K562 (cell line): ENCODE measurements around the gene WNK1. TPM values are rescaled to one million over a fixed set of nuclear protein-coding genes. Genes with fewer than 3 reads are reported as not detected.

Source experiments
- ASH1L ChIP-seq: fragments of 450-650 bp; IDR thresholded peaks from 2 replicates; pipeline ENCODE4 v1.6.1; 2018; ENCODE audit warnings: borderline replicate concordance, mild to moderate bottlenecking, low read depth; ENCODE audit not compliant: partially characterized antibody
- C11orf30 ChIP-seq: fragments of 450-650 bp; IDR thresholded peaks from 2 replicates; pipeline ENCODE4 v1.6.1; 2016; ENCODE audit warnings: low read depth, mild to moderate bottlenecking
- CCNT2 ChIP-seq: IDR thresholded peaks from 2 replicates; pipeline ENCODE4 v1.6.1; 2011; ENCODE audit warnings: borderline replicate concordance, low read depth, mild to moderate bottlenecking, moderate library complexity, mixed read lengths, low read length; ENCODE audit not compliant: insufficient read length; ENCODE audit errors: extremely low read depth
- E2F3 ChIP-seq: fragments of 250-450 bp; sonication (Bioruptor Pico); IDR thresholded peaks from 2 replicates; pipeline ENCODE4 v1.4.0; 2020; ENCODE audit warnings: mild to moderate bottlenecking
- EGR1 ChIP-seq: fragments of 450-650 bp; conservative IDR thresholded peaks from 2 replicates; pipeline ENCODE4 v1.6.1; 2017; ENCODE audit warnings: mild to moderate bottlenecking
- ERF ChIP-seq: fragments of 450-650 bp; formaldehyde crosslinking; IDR thresholded peaks from 2 replicates; pipeline ENCODE4 v1.4.0; 2020; ENCODE audit warnings: mild to moderate bottlenecking, mixed read lengths
- FOSL1 ChIP-seq: fragments of 200-800 bp; sonication (Bioruptor generic); conservative IDR thresholded peaks from 2 replicates; pipeline ENCODE4 v1.6.1; 2016; ENCODE audit warnings: missing genetic modification characterization, missing compliant biosample characterization
- HCFC1 ChIP-seq: IDR thresholded peaks from 2 replicates; pipeline ENCODE4 v1.6.1; 2012; ENCODE audit warnings: low read depth, low read length, improper control_type of control experiment
- HLTF ChIP-seq: fragments of 450-650 bp; IDR thresholded peaks from 2 replicates; pipeline ENCODE4 v1.6.1; 2016
- HMG20B ChIP-seq: fragments of 250-450 bp; sonication (Bioruptor Pico); IDR thresholded peaks from 2 replicates; pipeline ENCODE4 v1.5.0; 2021; ENCODE audit warnings: mild to moderate bottlenecking
- KLF6 ChIP-seq: fragments of 250-450 bp; sonication (Bioruptor Pico); IDR thresholded peaks from 2 replicates; pipeline ENCODE4 v1.4.0; 2020; ENCODE audit warnings: mild to moderate bottlenecking, moderate library complexity, borderline replicate concordance
- LCOR ChIP-seq: sonication (generic); formaldehyde crosslinking; IDR thresholded peaks from 2 replicates; pipeline ENCODE4 v1.8.0; 2022; ENCODE audit warnings: mild to moderate bottlenecking, missing genetic modification reagents
- NBN ChIP-seq: fragments of 450-650 bp; IDR thresholded peaks from 2 replicates; pipeline ENCODE4 v1.6.1; 2016; ENCODE audit warnings: low read depth, mild to moderate bottlenecking
- NCOA1 ChIP-seq: fragments of 450-650 bp; IDR thresholded peaks from 2 replicates; pipeline ENCODE4 v1.6.1; 2016; ENCODE audit warnings: low read depth
- NCOA6 ChIP-seq: fragments of 450-650 bp; IDR thresholded peaks from 2 replicates; pipeline ENCODE4 v1.6.1; 2017; ENCODE audit warnings: mild to moderate bottlenecking
- NUFIP1 ChIP-seq: fragments of 450-650 bp; IDR thresholded peaks from 2 replicates; pipeline ENCODE4 v1.6.1; 2018; ENCODE audit not compliant: partially characterized antibody
- PPARD ChIP-seq: fragments of 250-450 bp; sonication (Bioruptor Pico); IDR thresholded peaks from 2 replicates; pipeline ENCODE4 v1.8.0; 2022; ENCODE audit warnings: inconsistent platforms, mild to moderate bottlenecking, moderate library complexity
- TCF7 ChIP-seq: sonication (generic); IDR thresholded peaks from 2 replicates; pipeline ENCODE4 v1.6.1; 2016; ENCODE audit warnings: antibody characterized with exemption, borderline replicate concordance
- TSC22D4 ChIP-seq: fragments of 450-650 bp; IDR thresholded peaks from 2 replicates; pipeline ENCODE4 v1.6.1; 2016; ENCODE audit warnings: missing genetic modification characterization, missing biosample characterization, control low read depth
- ZBED1 ChIP-seq: IDR thresholded peaks from 2 replicates; pipeline ENCODE4 v1.6.1; 2014
- ZNF766 ChIP-seq: fragments of 200-800 bp; sonication (Bioruptor generic); conservative IDR thresholded peaks from 2 replicates; pipeline ENCODE4 v1.6.1; 2016; ENCODE audit warnings: missing genetic modification characterization, missing compliant biosample characterization
- ZSCAN32 ChIP-seq: fragments of 450-650 bp; formaldehyde crosslinking; IDR thresholded peaks from 2 replicates; pipeline ENCODE4 v1.4.0; 2020; ENCODE audit warnings: mild to moderate bottlenecking, moderate library complexity
- polyA plus RNA-seq, 8 experiments: library from polyadenylated mRNA; depleted of rRNA in 4 of 8; stranded (reverse) in 5 of 8; unstranded in 3 of 8; fragments of >200 nt; fragmentation: Nextera tagmentation in 2 of 8; fragmentation: Illumina TruSeq in 1 of 8; extraction: Ambion mirVana in 2 of 8; extraction: Trizol in 1 of 8; gene quantifications; 2 replicates each; pipeline versions ENCODE4 v1.2.1 to v1.2.3, GENCODE V29; 2011 to 2014; ENCODE audit warnings: inconsistent platforms in 1 of 8, missing spikeins in 1 of 8
- total RNA-seq, 7 experiments: library from RNA; depleted of rRNA in 6 of 7; stranded (reverse); fragments of >200 nt in 6 of 7; fragmentation: Illumina TruSeq in 2 of 7; extraction: Trizol in 2 of 7; gene quantifications; 2 replicates each; pipeline versions ENCODE4 v1.2.1 to v1.2.3, GENCODE V29; 2011 to 2021; ENCODE audit warnings: low replicate concordance in 1 of 7
- TF ChIP-seq, protein P1 (sequence below): fragments of 250-450 bp; sonication (Bioruptor Pico); IDR thresholded peaks from 2 replicates; pipeline ENCODE4 v1.8.0; 2021; ENCODE audit warnings: moderate library complexity, mild to moderate bottlenecking, inconsistent platforms
- TF ChIP-seq, protein P2 (sequence below), 2 experiments: fragments of 450-650 bp in 1 of 2; sonication (generic) in 1 of 2; formaldehyde crosslinking in 1 of 2; IDR thresholded peaks in 1 of 2; conservative IDR thresholded peaks in 1 of 2; 2 replicates each; pipeline versions ENCODE4 v1.6.1 to v1.8.1; 2016 to 2023; ENCODE audit warnings: mild to moderate bottlenecking in 2 of 2, moderate library complexity in 2 of 2, inconsistent platforms in 1 of 2, missing genetic modification reagents in 1 of 2
- TF ChIP-seq, protein P3 (sequence below): fragments of 250-450 bp; sonication (Bioruptor Pico); IDR thresholded peaks from 2 replicates; pipeline ENCODE4 v1.5.0; 2020; ENCODE audit warnings: mild to moderate bottlenecking
- TF ChIP-seq, protein P4 (sequence below): fragments of 250-450 bp; sonication (Bioruptor Pico); IDR thresholded peaks from 2 replicates; pipeline ENCODE4 v1.9.0; 2021; ENCODE audit warnings: mild to moderate bottlenecking

Gene WNK1
- total and polyA plus RNA-seq, 9 of the 15 experiments (the other 6 are each of a cell fraction or from before 2014, with no cell fraction given), result 4.3 to 73.9 (median 31.0) TPM

DNA sequence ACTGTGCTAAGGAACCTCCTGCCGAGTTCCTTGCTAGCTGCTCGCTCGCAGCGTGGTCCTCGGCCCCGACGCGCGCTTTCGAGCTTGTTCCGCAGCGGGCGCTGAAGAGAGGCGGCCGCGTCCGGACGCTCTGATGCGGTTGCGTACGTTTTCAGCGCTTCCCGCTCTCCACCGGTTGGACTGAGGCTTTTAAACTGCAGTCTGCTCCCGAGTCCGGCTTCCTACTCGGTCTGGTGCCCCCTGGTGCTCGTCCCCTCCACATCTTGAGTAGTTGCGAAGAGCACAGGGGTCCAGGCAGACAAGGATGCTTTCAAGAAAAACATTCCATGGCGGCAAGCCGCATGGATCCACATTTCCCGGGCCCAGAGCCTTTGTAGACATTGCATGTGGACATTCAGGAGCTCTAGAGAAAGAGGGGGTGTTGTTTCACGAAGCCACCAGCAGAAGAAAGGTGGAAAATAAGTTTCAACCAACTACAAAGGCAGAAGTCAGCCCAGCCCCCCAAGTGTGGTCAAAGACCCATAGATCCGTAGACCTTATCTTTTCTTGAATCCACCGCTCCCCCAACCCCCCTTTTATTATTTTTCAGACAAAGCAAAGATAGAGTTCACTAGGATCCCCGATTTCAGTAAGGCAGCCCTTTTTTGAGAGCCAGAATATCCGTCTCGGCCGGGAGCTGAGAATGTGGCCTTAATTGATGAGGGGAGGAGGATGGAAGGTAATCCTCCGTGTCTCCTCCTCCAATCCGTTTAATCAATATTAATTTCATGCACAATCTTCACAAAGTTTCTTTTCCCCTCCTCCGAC, 984 bp upstream of the WNK1 start (continued):
- TF ChIP-seq LCOR (CRISPR knock-in tag) (peak; percentile 57; the same call in 1 of the 2 replicates), HLTF (no peak), PPARD (no peak), CCNT2 (peak; percentile 65), KLF6 (CRISPR knock-in tag) (no peak), HMG20B (no peak), ZBED1 (no peak), ASH1L (no peak), TCF7 (no peak), NUFIP1 (no peak), ZNF766 (CRISPR knock-in tag) (peak; percentile 67; the same call in 1 of the 2 replicates), HCFC1 (peak; percentile 60), E2F3 (CRISPR knock-in tag) (peak; percentile 77; the same call in 1 of the 2 replicates), C11orf30 (no peak), ERF (CRISPR knock-in tag) (no peak), NBN (peak; percentile 64; the same call in 1 of the 2 replicates), NCOA6 (peak; percentile 38; the same call in 1 of the 2 replicates), ZSCAN32 (no peak), NCOA1 (no peak), EGR1 (no peak), FOSL1 (tag) (peak; percentile 13; the same call in 1 of the 2 replicates), TSC22D4 (tag) (no peak)
- TF ChIP-seq, protein P1, sequence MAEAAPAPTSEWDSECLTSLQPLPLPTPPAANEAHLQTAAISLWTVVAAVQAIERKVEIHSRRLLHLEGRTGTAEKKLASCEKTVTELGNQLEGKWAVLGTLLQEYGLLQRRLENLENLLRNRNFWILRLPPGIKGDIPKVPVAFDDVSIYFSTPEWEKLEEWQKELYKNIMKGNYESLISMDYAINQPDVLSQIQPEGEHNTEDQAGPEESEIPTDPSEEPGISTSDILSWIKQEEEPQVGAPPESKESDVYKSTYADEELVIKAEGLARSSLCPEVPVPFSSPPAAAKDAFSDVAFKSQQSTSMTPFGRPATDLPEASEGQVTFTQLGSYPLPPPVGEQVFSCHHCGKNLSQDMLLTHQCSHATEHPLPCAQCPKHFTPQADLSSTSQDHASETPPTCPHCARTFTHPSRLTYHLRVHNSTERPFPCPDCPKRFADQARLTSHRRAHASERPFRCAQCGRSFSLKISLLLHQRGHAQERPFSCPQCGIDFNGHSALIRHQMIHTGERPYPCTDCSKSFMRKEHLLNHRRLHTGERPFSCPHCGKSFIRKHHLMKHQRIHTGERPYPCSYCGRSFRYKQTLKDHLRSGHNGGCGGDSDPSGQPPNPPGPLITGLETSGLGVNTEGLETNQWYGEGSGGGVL, result no peak
- TF ChIP-seq, protein P2, sequence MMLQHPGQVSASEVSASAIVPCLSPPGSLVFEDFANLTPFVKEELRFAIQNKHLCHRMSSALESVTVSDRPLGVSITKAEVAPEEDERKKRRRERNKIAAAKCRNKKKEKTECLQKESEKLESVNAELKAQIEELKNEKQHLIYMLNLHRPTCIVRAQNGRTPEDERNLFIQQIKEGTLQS (IDR thresholded peaks at IDR 0.05), result no peak
- TF ChIP-seq, protein P2 (CRISPR knock-in tag; conservative IDR thresholded peaks at IDR 0.05), result 0 out of 2 replicates have a peak, but pooled peaks have one; percentile 38
- TF ChIP-seq, protein P3, sequence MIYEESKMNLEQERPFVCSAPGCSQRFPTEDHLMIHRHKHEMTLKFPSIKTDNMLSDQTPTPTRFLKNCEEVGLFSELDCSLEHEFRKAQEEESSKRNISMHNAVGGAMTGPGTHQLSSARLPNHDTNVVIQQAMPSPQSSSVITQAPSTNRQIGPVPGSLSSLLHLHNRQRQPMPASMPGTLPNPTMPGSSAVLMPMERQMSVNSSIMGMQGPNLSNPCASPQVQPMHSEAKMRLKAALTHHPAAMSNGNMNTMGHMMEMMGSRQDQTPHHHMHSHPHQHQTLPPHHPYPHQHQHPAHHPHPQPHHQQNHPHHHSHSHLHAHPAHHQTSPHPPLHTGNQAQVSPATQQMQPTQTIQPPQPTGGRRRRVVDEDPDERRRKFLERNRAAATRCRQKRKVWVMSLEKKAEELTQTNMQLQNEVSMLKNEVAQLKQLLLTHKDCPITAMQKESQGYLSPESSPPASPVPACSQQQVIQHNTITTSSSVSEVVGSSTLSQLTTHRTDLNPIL (CRISPR knock-in tag), result no peak
- TF ChIP-seq, protein P4, sequence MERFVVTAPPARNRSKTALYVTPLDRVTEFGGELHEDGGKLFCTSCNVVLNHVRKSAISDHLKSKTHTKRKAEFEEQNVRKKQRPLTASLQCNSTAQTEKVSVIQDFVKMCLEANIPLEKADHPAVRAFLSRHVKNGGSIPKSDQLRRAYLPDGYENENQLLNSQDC (CRISPR knock-in tag), result no peak
